GM23248 (cell line): ENCODE measurements around the gene LMF1.

Experiments used
- EZH2 ChIP-seq: fragments of 200-600 bp; sonication (generic); IDR thresholded peaks from 2 replicates; pipeline ENCODE4 v1.6.1; 2018; ENCODE audit warnings: antibody characterized with exemption, mild to moderate bottlenecking; ENCODE audit not compliant: insufficient read depth, poor library complexity, severe bottlenecking
- EZH2phosphoT487 ChIP-seq: fragments of 200-600 bp; sonication (generic); IDR thresholded peaks from 2 replicates; pipeline ENCODE4 v1.6.1; 2018; ENCODE audit warnings: antibody characterized with exemption, moderate library complexity, mild to moderate bottlenecking, low read depth; ENCODE audit not compliant: insufficient read depth

DNA sequence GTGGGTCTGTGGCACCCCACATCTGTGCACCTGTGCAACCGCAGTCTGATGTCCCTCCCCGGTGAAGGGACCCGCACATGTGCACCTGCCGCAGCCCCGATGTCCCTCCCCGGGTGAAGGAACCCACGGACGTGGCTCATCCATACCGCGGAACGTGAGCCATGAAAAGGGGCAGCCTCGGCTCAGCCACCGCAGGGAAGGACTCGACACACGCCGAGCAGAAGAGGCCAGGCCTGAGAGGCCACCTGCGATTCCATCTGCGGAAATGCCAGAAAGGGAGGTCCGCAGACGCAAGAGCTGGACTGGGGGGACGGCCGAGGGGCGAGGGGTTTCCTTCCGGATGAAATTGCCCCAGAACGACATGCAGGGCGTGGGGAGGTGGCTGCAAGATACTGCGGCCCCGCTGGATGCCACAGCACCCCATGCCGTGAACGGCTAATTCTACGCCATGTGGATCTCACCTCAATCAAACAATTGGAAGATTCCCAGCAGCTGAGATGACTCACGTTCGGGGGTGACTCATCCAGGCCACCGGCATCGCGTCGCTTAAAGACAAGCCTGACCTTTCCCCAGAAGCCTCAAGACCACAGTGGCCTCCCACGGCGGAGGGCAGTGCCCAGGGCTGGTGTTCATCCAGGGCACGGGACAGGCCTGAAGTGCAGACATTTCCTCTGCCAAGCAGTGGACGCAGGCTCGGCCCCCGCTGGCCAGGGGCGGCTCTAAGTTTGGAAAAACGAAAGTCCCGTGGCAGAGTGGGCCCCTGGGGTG lies 31.8 kb upstream of the LMF1 start:
- no peak for TF ChIP-seq EZH2
- no peak for TF ChIP-seq EZH2phosphoT487
